ENCODE measurements around the gene DLGAP5. TPM values are rescaled to one million over a fixed set of nuclear protein-coding genes. Genes with fewer than 3 reads are reported as not detected.

Gene DLGAP5
- total and polyA plus RNA-seq, 8 donors: 0.12 to 0.90 (median 0.47) TPM; not detected in 4

DNA sequence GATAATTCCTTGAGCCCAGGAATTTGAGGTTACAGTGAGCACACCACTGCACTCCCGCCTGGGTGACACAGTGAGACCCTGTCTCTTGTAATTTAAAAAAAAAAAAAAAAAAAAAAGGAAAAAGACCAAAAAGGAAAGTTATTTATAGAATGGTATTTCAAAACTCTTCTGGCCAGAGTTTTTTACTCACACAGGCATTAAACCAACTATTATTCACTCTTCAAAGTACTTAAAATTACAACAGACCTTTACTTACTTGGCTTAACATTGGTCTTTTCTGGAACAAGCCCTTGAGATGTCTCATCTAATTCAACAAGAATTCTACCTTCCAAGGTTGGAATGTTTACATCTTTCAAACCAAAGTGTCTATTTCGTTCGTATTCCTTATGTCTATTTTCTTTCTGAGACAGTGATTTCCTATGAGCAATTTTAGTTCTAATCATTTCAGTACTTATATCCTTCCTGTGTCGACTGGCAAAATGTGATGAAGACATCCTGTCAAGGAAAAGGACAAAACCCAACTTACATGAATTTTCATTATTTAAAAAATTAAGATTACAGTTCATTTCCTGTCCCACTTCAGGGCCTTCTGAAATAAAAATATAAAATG, 2.6 kb downstream of the DLGAP5 start:
- ATAC-seq (no peak), DNase-seq (no peak), FAIRE-seq (no peak)
- Histone ChIP-seq H3K27ac (no peak overlapping the region), H3K27me3 (no peaks in the 10 kb centered on the region), H3K9me3 (no peaks in the 10 kb centered on the region), H3K4me3 (no peak overlapping the region), H3K36me3 (no peaks in the 10 kb centered on the region), H3K4me1 (peaks cover 0 to 4% (median 0%) of the 10 kb centered on the region in 3 donors)
- TF ChIP-seq, protein P1, sequence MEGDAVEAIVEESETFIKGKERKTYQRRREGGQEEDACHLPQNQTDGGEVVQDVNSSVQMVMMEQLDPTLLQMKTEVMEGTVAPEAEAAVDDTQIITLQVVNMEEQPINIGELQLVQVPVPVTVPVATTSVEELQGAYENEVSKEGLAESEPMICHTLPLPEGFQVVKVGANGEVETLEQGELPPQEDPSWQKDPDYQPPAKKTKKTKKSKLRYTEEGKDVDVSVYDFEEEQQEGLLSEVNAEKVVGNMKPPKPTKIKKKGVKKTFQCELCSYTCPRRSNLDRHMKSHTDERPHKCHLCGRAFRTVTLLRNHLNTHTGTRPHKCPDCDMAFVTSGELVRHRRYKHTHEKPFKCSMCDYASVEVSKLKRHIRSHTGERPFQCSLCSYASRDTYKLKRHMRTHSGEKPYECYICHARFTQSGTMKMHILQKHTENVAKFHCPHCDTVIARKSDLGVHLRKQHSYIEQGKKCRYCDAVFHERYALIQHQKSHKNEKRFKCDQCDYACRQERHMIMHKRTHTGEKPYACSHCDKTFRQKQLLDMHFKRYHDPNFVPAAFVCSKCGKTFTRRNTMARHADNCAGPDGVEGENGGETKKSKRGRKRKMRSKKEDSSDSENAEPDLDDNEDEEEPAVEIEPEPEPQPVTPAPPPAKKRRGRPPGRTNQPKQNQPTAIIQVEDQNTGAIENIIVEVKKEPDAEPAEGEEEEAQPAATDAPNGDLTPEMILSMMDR (IDR thresholded peaks at IDR 0.05): no peak
- intact Hi-C loops (cut with DNase I): no loop called here
- WGBS, 2 donors: 80 to 91% methylated on average over 4 of the region's 4 CpGs

DNA sequence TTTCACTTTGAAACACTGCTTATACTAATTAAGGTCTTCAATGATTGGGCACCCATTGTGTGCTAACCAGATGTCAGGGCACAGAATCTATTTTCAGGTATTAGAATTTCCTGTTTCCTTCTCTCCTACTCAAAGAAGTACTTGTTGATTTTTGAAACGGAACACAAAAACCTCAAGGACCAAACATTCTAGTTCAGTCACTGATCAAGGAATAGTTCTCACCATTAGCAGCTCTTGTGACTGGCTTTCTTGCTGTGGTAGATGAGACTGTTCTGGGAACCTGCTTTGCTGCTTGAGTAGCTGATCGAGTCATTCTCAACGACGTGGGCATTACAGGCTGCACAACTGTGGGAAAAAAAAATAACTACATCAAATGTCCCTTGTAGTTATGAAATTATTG, 11.0 kb downstream of the DLGAP5 start:
- WGBS, 2 donors: 76 to 78% methylated on average over 4 of the region's 4 CpGs
- no peak for FAIRE-seq

DNA sequence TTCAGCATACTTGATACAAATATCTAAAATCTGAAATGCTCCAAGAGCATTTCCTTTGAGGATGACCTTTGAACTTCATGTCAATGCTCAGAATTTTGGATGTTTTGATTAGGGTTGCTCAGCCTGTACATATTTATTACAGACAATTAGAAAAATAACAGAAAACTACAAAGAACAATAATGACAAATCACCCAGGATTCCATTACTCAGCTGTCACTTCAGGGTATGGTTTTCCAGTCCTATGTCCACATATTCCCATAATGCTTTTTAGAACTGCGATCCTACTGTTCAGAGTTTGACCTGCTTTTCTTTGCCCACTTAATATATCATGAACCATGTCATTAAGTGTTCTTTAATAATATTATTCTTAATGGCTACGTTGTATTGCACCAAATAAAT, 11.4 kb downstream of the DLGAP5 start:
- H3K4me3 ChIP-seq: no peak overlapping the region
- no peak overlapping the region for H3K27ac ChIP-seq
- DNase-seq: no peak
- H3K27me3 ChIP-seq: no peaks in the 10 kb centered on the region
- no peak for FAIRE-seq
- no peaks in the 10 kb centered on the region for H3K4me1 ChIP-seq
- TF ChIP-seq, protein P1 (IDR thresholded peaks at IDR 0.05): no peak
- no peak for ATAC-seq
- intact Hi-C loops (cut with DNase I): no loop called here
- H3K9me3 ChIP-seq: no peaks in the 10 kb centered on the region
- H3K36me3 ChIP-seq: no peaks in the 10 kb centered on the region
- WGBS, 2 donors: 82 to 87% methylated on average over 2 of the region's 2 CpGs

More for the DNA sequence above, 11.0 kb downstream of the DLGAP5 start:
- intact Hi-C loops (cut with DNase I): no loop called here
- no peak for ATAC-seq
- H3K36me3 ChIP-seq: no peaks in the 10 kb centered on the region
- no peak for DNase-seq
- H3K4me3 ChIP-seq: no peak overlapping the region
- TF ChIP-seq, protein P1 (IDR thresholded peaks at IDR 0.05): no peak
- no peaks in the 10 kb centered on the region for H3K9me3 ChIP-seq
- no peaks in the 10 kb centered on the region for H3K27me3 ChIP-seq
- no peak overlapping the region for H3K27ac ChIP-seq
- no peaks in the 10 kb centered on the region for H3K4me1 ChIP-seq

DNA sequence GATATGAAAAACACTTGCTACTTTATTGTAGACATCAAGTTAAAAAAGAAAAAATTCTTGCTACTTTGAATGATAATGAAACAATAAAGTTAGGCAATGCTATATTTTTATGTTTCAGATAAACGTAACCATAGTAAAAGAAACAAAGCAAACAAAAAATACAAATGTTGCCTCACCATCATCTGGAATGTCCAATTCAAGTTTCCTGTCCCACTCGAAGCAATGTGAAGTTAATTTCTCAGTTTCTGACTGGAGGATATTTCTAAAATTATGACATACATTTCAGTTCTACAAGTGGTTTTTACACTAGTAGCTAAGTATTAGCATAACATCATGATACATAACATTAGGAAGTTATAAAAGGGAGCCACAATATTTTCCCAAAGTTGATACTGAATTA, 20.9 kb downstream of the DLGAP5 start:
- no peak for ATAC-seq
- 67 to 87% methylated on average over 2 of the region's 2 CpGs for WGBS, 2 donors

DNA sequence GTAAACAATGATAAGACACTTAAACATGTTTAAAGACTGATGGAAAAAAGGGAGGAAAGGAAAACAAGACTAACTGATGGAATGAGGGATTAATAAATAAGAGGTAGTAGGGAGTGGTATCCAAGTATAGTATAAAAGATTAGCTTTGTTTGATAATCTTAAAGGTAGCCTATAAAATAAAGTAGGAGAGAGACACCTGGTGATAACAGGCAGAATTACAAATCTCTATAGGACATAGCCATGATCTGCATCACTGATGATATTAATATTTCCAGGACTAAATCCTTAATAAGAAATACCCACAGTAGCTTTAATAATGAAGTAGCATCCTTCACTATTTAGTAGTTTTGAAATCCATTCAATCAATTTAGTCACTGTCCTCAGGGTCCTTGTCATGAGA, 30.4 kb downstream of the DLGAP5 start:
- ATAC-seq: peak; percentile 63 to 96 (median 87)
- H3K9me3 ChIP-seq: no peaks in the 10 kb centered on the region
- no peaks in the 10 kb centered on the region for H3K36me3 ChIP-seq
- intact Hi-C loops (cut with DNase I): loop anchor here in 1 of 3 donors (5.0 kb wide), 1 partner anchor 69 kb away; no protein-coding TSS in a partner anchor
- no peaks in the 10 kb centered on the region for H3K4me1 ChIP-seq
- H3K4me3 ChIP-seq: no peak overlapping the region
- DNase-seq: no peak
- no peak overlapping the region for H3K27ac ChIP-seq
- FAIRE-seq: peak; percentile 90
- no peaks in the 10 kb centered on the region for H3K27me3 ChIP-seq
- TF ChIP-seq, protein P1 (IDR thresholded peaks at IDR 0.05): peak in 2 of 4 donors; percentile 38 to 40

More for the DNA sequence above, 20.9 kb downstream of the DLGAP5 start:
- H3K4me3 ChIP-seq: no peak overlapping the region
- H3K4me1 ChIP-seq: no peaks in the 10 kb centered on the region
- no peak overlapping the region for H3K27ac ChIP-seq
- FAIRE-seq (no peak), DNase-seq (no peak)
- intact Hi-C loops (cut with DNase I): no loop called here
- no peaks in the 10 kb centered on the region for H3K27me3 ChIP-seq
- no peaks in the 10 kb centered on the region for H3K9me3 ChIP-seq
- no peaks in the 10 kb centered on the region for H3K36me3 ChIP-seq
- TF ChIP-seq, protein P1 (IDR thresholded peaks at IDR 0.05): no peak

Measured in pancreas (tissue), 10 donors.